DND-41 (cell line): ENCODE results near the gene NOVA1.

ENCODE experiments used
- ATAC-seq: fragments of 200-7000 bp; cut with Tn5 transposase; 3 replicates; pipeline ENCODE4 v1.9.1; 2021; ENCODE audit warnings: low read depth; ENCODE audit not compliant: insufficient read depth
- DNase-seq: peaks from one replicate; pipeline ENCODE4 v3.0.0-alpha.2; 2020
- H2AFZ ChIP-seq: 2 replicates; pipeline ENCODE4 v1.6.0; 2012; ENCODE audit warnings: low read depth, low read length
- H3K27ac ChIP-seq: 2 replicates; pipeline ENCODE4 v1.5.1; 2012; ENCODE audit warnings: low read length, inconsistent platforms
- H3K27me3 ChIP-seq: fragments of 200-600 bp; sonication (generic); 2 replicates; pipeline ENCODE4 v1.6.0; 2012; ENCODE audit warnings: low read length, mild to moderate bottlenecking, inconsistent platforms; ENCODE audit not compliant: insufficient read depth, poor library complexity
- H3K36me3 ChIP-seq: 2 replicates; pipeline ENCODE4 v1.5.1; 2012; ENCODE audit warnings: low read length, inconsistent platforms; ENCODE audit not compliant: insufficient read depth
- H3K4me1 ChIP-seq: 2 replicates; pipeline ENCODE4 v1.5.1; 2012; ENCODE audit warnings: mild to moderate bottlenecking, low read length; ENCODE audit not compliant: insufficient read depth
- H3K4me2 ChIP-seq: 2 replicates; pipeline ENCODE4 v1.6.0; 2012; ENCODE audit warnings: mild to moderate bottlenecking, moderate library complexity, low read length, inconsistent platforms; ENCODE audit not compliant: insufficient read depth
- H3K4me3 ChIP-seq, 2 experiments: fragments of 200-600 bp in 1 of 2; shearing (Covaris generic) in 1 of 2; 2 replicates each; pipeline ENCODE4 v1.5.1; 2012 to 2016; ENCODE audit warnings: inconsistent platforms in 2 of 2, low read length in 2 of 2, mild to moderate bottlenecking in 2 of 2, low read depth in 1 of 2, moderate library complexity in 1 of 2
- H3K79me2 ChIP-seq: 2 replicates; pipeline ENCODE4 v1.6.0; 2012; ENCODE audit warnings: low read length, inconsistent platforms; ENCODE audit not compliant: insufficient read depth
- H3K9ac ChIP-seq: 2 replicates; pipeline ENCODE4 v1.6.0; 2012; ENCODE audit warnings: low read depth, mild to moderate bottlenecking, inconsistent platforms, low read length, moderate library complexity
- H3K9me3 ChIP-seq: 2 replicates; pipeline ENCODE4 v1.5.1; 2012; ENCODE audit warnings: low read length, moderate library complexity, mild to moderate bottlenecking, inconsistent platforms; ENCODE audit not compliant: insufficient read depth, severe bottlenecking
- H4K20me1 ChIP-seq: 2 replicates; pipeline ENCODE4 v1.6.0; 2012; ENCODE audit warnings: low read length; ENCODE audit not compliant: insufficient read depth
- EZH2 ChIP-seq: IDR thresholded peaks from 3 replicates; pipeline ENCODE4 v1.6.1; 2012; ENCODE audit warnings: borderline replicate concordance, low read depth, mild to moderate bottlenecking, moderate library complexity, low read length, inconsistent platforms; ENCODE audit not compliant: severe bottlenecking
- TF ChIP-seq, protein P1 (sequence below): IDR thresholded peaks from 2 replicates; pipeline ENCODE4 v1.5.1; 2012; ENCODE audit warnings: borderline replicate concordance, low read length, moderate library complexity, mild to moderate bottlenecking; ENCODE audit not compliant: poor library complexity, severe bottlenecking; ENCODE audit errors: extremely low read depth

NOVA1 gene

DNA sequence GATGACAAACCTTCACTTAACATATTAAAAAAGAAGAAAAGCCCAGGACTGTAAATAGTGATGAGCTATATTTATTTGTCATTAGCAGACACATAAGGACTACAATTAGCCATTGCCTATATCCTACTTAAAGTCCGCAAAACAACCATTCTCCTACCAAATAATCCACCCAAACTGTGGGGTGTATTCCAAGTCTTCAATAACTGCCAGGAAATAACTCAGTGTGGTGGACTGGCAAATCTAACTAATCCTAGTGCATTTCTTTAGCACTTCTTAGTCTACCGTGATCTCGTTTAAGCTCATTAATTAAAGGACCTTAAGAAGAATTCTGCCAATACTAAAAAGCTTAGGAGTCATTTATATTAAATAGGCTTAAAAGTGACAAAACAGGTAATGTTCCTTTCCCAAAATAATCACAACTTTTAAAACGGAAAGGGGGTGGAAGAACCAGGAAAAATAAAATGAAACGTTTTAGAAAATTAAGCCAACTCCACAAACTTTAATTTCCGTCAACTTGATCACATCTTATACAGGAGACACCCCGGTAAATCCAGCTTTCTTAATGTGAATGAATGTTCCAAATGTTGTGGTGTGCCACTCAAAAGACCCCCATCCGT lies 1.8 kb downstream of the NOVA1 start:
- H3K4me2 ChIP-seq: no peak overlapping the region
- no peaks in the 10 kb centered on the region for H3K27me3 ChIP-seq

DNA sequence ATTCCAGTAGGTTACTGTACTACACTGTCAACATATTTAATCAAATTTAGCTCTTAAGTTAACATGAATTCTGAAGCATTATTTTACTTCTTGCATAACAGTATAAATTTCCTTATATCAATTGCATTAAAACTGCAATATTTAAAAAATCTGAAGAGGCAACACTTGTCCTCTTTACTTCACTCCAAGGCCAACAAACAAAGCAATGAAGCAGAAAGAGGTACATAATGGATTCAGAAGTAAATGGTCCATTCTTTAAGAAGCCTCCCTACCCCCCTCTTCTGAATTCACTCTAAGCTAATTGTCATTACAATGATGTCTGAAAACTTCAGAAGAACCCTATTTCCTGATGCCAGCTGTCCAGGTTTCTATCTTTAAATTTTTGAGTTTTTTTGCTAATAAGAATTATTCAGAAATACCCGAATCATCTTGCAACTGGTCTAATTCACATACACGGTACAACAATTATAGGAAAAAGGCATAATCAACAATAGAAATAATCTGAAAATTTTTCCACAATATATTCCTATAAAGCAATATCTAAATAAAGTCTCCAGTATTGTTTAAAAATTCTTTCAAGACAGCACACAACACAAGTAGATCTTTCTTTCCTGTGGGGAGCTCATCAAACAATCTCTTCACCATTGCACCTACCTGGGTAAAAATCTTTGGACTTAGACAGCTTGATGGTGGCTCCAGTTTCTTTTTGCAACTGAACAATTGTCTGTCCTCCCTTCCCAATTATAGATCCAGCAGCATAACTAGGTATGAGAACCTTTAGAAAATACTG lies 2.9 kb downstream of the NOVA1 start:
- Histone ChIP-seq H3K4me1 (no peaks in the 10 kb centered on the region), H3K27ac (no peak overlapping the region), H2AFZ (no peak overlapping the region), H3K4me3 (no peak overlapping the region), H3K27me3 (no peaks in the 10 kb centered on the region), H3K79me2 (no peaks in the 10 kb centered on the region), H3K9me3 (no peaks in the 10 kb centered on the region), H3K36me3 (no peaks in the 10 kb centered on the region), H4K20me1 (no peaks in the 10 kb centered on the region), H3K9ac (no peak overlapping the region), H3K4me2 (no peak overlapping the region)
- no peak for ATAC-seq
- DNase-seq: no peak
- TF ChIP-seq, protein P1, sequence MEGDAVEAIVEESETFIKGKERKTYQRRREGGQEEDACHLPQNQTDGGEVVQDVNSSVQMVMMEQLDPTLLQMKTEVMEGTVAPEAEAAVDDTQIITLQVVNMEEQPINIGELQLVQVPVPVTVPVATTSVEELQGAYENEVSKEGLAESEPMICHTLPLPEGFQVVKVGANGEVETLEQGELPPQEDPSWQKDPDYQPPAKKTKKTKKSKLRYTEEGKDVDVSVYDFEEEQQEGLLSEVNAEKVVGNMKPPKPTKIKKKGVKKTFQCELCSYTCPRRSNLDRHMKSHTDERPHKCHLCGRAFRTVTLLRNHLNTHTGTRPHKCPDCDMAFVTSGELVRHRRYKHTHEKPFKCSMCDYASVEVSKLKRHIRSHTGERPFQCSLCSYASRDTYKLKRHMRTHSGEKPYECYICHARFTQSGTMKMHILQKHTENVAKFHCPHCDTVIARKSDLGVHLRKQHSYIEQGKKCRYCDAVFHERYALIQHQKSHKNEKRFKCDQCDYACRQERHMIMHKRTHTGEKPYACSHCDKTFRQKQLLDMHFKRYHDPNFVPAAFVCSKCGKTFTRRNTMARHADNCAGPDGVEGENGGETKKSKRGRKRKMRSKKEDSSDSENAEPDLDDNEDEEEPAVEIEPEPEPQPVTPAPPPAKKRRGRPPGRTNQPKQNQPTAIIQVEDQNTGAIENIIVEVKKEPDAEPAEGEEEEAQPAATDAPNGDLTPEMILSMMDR: no peak
- TF ChIP-seq EZH2: no peak

More for the DNA sequence above, 1.8 kb downstream of the NOVA1 start:
- ATAC-seq (no peak), DNase-seq (no peak)
- Histone ChIP-seq H3K9ac (no peak overlapping the region), H4K20me1 (no peaks in the 10 kb centered on the region), H3K36me3 (no peaks in the 10 kb centered on the region), H3K9me3 (no peaks in the 10 kb centered on the region), H3K4me1 (no peaks in the 10 kb centered on the region), H3K79me2 (no peaks in the 10 kb centered on the region), H2AFZ (no peak overlapping the region), H3K4me3 (no peak overlapping the region), H3K27ac (no peak overlapping the region)
- TF ChIP-seq, protein P1: no peak
- TF ChIP-seq EZH2: no peak

DNA sequence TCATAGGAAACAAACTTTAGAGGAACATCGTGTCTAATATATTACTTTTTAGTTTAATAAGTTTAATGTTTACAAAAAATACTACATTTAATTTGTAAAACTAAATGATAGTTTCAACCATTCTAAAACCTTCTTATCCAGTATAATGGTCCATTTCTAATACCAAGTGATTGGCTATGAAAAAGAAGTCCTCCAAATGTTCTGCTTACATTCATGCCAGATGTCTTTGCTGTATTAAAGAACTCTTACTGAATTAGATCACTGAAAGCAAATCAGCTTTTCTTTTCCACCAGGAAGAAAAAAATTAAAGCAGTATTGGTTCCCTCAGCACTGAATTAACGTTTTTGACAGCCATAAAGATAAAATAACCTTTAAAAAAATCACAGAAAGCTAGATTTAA lies 3.7 kb downstream of the NOVA1 start:
- Histone ChIP-seq H3K4me2 (no peak overlapping the region), H3K9me3 (no peaks in the 10 kb centered on the region), H4K20me1 (no peaks in the 10 kb centered on the region), H3K4me1 (no peaks in the 10 kb centered on the region), H3K4me3 (no peak overlapping the region), H3K27ac (no peak overlapping the region), H3K27me3 (no peaks in the 10 kb centered on the region), H3K79me2 (no peaks in the 10 kb centered on the region), H2AFZ (no peak overlapping the region), H3K36me3 (no peaks in the 10 kb centered on the region), H3K9ac (no peak overlapping the region)
- DNase-seq (no peak), ATAC-seq (no peak)
- no peak for TF ChIP-seq EZH2
- TF ChIP-seq, protein P1: no peak
